Iris pigment epithelial cell (primary cell): ENCODE results near the gene ARIH2.

ENCODE experiments used
- DNase-seq: peaks from one replicate; pipeline ENCODE4 v3.0.0-alpha.2; 2011; ENCODE audit warnings: low read depth

Gene ARIH2

DNA sequence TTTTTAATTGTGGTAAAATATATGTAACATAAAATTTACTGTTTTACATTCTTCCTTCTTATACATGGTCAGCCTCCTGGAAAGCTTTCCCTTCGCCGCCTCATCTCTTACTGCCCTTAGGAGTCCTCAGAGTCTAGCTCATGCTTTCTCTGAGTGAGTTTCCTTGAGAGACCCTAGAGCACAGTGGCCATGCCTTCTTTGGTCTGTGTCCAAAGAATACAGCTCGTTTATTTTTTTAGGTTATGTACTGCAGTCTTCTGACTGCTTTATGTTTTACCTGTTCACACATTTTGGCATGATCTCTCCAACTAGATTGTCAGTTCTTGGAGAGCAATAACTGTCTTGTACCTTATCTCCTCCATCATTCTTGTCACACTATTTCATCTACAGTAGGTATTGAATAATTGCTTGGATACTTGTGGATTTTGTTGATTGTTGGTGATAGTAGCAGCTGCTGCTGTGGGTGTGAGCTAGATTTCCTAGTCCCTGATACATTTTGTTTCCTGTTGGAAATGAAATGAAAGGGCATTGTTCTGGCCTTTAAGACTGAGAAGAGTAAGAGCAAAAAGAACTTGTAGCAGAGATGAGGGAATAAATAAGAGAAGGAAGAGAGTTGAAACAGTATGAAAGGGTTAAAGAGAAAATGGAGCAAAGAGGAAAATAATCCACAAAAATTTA, 10.9 kb downstream of the ARIH2 start:
- no peak for DNase-seq

DNA sequence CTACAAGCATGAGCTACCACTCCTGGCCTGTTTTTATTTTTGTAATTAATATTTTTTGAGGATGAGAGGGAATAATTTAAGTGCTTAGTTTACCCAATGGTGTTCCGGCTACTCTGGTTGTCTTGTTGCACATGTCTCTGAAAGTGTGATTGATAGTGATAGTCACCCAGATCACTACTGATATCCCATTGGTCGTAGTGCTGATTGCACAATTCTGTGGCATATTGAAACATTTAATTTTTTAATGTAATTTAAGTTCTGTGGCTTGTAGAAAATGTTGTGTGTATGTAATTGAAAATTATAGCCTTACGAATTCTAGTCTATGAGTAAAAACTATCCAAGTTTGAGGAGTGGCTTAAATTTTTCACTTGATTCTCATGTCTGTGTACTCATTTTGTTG, 11.9 kb downstream of the ARIH2 start:
- DNase-seq, result no peak

DNA sequence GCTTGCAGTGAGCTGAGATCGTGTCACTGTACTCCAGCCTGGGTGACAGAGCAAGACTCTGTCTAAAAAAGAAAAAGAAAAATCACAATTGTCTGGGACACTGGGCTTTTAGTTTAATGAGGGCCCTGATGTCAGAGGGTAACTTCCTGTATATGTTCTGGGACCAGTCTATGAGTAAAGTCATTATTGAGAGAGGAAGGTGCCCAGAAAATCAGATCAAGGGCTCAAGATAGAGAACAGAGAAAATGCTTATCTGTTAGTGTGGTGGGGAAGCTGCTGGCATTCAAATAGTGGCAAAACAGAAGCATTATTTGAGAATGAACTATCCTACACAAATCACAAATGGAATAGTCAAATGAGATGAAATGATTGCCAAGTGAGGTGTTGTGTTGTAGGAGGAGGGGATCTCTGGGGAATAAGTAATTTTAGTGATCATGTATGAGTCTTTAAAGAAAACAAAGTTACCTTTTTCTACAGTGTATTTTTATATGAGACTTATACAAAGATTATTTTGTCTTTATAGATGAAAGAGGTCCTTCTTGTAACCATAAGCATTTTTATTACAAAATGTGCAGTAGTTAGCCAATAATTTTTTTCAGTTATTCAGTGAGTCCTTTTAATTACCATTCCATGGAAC, 13.4 kb downstream of the ARIH2 start:
- DNase-seq, result no peak

GRCh38 chr3:48934333-48934991, 15.8 kb downstream of the ARIH2 start:
- no peak for DNase-seq

DNA sequence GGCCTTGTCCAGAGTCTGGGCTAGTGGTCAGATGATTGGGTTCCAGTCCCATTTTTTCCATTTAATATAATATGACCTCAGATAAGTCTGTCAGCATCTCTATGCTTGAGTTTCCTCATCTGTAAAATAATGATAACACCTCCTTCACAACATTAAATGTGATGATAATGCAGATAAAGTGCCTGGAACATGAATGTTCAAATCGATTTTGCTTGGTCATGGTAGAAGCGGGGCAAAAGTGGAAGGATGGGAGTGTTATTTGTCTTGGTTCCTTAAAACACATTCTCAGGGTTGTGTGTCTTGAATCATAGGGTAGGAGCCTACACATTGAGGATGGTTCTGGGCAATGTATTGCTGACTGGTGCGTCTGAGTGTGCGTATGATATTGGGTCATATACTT, 16.9 kb downstream of the ARIH2 start:
- DNase-seq, result no peak

- DNase-seq, result no peak
Observed at GRCh38 chr3:48938156-48938555, 19.5 kb downstream of the ARIH2 start.

DNA sequence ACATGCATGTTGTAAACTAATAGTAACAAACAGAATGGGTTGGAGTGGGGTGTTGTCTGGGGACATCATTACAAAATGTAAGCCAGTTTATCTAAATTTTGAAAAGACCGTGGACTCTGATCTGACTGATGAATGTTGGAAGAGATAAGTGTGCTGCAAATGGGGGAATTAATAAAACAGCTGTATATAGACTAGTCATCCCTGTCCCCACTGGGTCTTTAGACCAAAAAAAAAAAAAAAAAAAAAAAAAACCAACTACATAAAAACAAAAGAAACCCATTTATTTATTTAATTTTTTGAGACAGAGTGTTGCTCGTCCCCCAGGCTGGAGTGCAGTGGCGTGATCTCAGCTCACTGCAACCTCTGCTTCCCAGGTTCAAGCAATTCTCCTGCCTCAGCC, 20.0 kb downstream of the ARIH2 start:
- DNase-seq, result no peak

DNA sequence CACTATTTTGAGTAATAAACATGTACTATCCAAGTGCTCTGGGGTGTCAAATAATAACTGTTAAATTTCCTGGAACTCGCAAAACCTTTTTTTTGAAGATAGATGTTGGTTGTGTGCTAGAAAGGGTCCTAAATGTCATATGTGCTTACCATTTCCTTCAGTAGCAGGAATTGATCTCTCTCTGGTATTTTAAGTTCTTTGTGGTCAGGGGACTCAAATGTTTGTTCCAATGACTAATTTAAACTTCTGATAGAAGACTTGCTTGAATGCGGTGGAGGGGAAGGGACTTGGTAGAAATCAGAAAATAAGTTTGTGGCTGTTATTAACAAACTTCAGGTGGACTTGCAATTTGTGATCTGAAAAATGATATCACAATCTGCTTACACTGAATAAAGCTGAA, 26.8 kb downstream of the ARIH2 start:
- DNase-seq, result no peak

DNA sequence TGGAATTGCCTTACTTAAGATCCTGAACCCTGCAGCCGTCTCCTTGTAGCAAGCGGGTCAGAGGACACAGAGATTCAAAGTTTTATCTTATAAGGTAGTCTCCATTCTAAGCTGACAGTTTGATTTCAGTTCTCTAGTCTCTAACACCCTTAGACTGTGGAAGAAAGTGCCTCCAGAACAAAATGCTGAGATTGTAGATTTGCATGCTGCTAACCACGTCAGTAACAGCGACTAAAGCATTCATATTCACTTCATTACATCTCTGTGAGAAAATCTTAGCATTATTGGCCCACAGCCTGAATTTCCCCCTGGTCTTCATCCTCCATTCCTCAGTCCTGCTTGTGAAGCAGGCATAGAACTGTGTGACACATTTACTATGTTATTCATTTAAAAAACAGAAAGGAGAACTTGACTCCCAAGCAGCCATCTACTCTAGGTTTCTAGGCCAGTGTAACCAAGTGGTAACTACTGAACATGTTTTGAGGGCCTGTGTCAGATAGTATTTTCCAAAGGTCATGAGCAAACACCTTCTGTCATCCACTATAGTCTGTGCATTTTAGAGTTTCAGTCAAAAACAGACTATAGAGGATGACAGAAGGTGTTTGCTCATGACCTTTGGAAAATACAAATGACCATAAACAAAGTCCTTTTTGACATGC, 27.4 kb downstream of the ARIH2 start:
- DNase-seq, result no peak

- no peak for DNase-seq
Observed at GRCh38 chr3:48949376-48949717, 30.7 kb downstream of the ARIH2 start.

DNA sequence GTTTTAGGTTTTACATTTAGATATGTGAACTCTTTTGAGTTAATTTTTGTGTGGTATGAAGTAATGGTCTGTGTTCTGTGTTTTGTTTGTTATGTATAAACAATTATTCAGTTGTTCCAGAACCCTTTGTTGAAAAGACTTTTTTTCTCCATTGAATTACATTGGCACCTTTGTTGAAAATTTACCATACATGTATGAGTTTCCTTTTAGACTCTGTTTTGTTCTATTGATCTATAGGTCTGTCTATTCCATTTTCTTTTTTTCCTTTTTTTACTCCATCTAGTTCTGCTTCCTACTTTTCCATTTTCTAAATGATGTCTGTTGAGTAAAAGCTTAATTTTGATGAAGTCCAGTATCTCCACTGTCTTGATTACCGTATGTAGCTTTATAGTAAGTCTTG, 31.4 kb downstream of the ARIH2 start:
- DNase-seq, result no peak

- DNase-seq, result no peak
Observed at GRCh38 chr3:48951764-48952163, 33.1 kb downstream of the ARIH2 start.

- no peak for DNase-seq
Observed at GRCh38 chr3:48952510-48953118, 34.0 kb downstream of the ARIH2 start.

- DNase-seq, result no peak
Observed at GRCh38 chr3:48957006-48957705, 38.5 kb downstream of the ARIH2 start.

DNA sequence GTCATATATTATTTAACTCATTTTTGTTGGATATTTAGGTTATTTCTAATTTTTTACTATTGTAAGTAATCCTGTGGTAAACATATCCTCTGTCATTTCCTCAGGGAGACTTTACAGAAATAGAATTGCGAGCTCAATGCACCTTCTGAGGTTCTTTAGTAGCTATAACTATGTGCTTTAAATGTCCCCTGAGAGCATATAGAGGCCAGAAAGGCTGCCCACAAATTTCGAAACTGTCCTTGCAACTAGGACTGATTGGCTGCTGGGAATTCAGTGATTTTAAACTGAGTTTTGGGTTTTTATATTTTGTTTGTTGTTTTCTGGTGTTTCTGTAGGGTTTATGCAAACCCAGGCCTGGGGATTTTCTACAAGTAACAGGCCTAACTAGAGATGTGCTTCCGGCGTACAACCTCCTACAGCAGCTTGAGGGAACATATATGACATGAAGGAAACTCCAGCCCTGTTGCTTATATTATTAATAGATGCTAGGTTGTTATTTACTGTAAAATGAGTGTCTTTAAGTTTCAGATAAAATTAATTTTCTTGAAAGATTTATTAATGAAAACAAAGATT, 42.3 kb downstream of the ARIH2 start:
- peak; percentile 14 for DNase-seq

DNA sequence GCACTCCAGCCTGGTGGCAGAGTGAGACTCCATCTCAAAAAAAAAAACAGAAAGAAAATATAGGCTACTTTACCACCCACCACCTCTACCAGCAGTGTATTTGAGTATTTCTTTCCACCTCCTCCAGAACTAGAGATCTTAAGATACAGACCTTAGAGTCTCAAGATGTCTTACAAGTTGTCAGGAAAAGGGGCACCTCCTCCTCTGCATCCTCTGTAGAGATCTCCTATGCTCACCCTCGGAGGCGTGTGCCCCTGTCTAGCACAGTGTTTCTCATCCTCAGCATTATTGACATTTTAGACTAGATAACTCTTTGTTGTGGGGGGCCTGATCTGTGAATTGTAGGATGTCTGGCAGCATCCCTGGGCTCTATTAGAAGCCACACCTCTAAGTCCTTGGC, 43.7 kb downstream of the ARIH2 start:
- DNase-seq, result no peak

GRCh38 chr3:48962939-48963338, 44.3 kb downstream of the ARIH2 start:
- no peak for DNase-seq

GRCh38 chr3:48963591-48963990, 44.9 kb downstream of the ARIH2 start:
- no peak for DNase-seq

GRCh38 chr3:48966367-48966766, 47.7 kb downstream of the ARIH2 start:
- peak; percentile 52 for DNase-seq

DNA sequence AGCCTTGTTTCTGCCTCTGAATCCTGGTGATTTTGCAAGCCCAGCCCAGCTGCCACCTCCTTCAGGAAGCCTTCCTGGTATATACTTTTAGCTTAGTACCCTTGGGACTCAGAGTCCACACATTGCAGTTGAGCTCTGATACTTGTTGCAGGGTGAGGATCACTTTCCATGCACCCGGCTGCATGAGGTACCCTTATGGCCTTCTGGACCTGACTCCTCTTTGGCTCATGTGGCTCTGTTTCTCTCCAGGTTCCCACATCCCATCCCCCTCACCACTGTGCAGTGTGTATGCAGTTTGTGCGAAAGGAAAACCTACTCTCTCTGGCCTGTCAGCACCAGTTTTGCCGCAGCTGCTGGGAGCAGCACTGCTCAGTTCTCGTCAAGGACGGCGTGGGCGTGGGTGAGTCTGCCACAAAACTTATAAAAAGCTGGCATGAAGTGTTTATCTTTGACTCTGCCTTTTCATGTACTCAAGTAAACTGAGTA, 48.3 kb downstream of the ARIH2 start:
- no peak for DNase-seq

GRCh38 chr3:48970586-48970985, 51.9 kb downstream of the ARIH2 start:
- no peak for DNase-seq
